GM23248 (cell line): ENCODE data around the gene SLC66A1. TPM values are rescaled to one million over a fixed set of nuclear protein-coding genes. Genes with fewer than 3 reads are reported as not detected.
A peak's percentile ranks its signal among the peaks of the same experiment; 100 is the strongest.

Experiments used
- DNase-seq: peaks from one replicate; pipeline ENCODE4 v3.0.0-alpha.2; 2015
- H2AFZ ChIP-seq: fragments of 200-600 bp; sonication (generic); 2 replicates; pipeline ENCODE4 v1.6.1; 2016; ENCODE audit warnings: antibody characterized with exemption
- H3F3A ChIP-seq: fragments of 200-600 bp; sonication (generic); 2 replicates; pipeline ENCODE4 v1.6.1; 2016; ENCODE audit warnings: mild to moderate bottlenecking, antibody characterized with exemption, mixed run types; ENCODE audit not compliant: insufficient read depth
- H3K27ac ChIP-seq: fragments of 200-600 bp; sonication (generic); 2 replicates; pipeline ENCODE4 v1.5.1; 2016; ENCODE audit warnings: mild to moderate bottlenecking
- H3K27me3 ChIP-seq: fragments of 200-600 bp; sonication (generic); replicated peaks from 2 replicates; pipeline ENCODE4 v1.6.1; 2016; ENCODE audit warnings: mild to moderate bottlenecking; ENCODE audit not compliant: insufficient read depth
- H3K36me3 ChIP-seq: fragments of 200-600 bp; sonication (generic); 2 replicates; pipeline ENCODE4 v1.6.1; 2016; ENCODE audit warnings: low read depth, mild to moderate bottlenecking
- H3K4me1 ChIP-seq: fragments of 200-600 bp; sonication (generic); 2 replicates; pipeline ENCODE4 v1.6.1; 2016; ENCODE audit warnings: mild to moderate bottlenecking; ENCODE audit not compliant: insufficient read depth
- H3K4me2 ChIP-seq: fragments of 200-600 bp; sonication (generic); one replicate; pipeline ENCODE4 v1.6.1; 2016; ENCODE audit warnings: mild to moderate bottlenecking; ENCODE audit not compliant: unreplicated experiment
- H3K4me3 ChIP-seq: fragments of 200-600 bp; sonication (generic); 2 replicates; pipeline ENCODE4 v1.5.1; 2016; ENCODE audit warnings: mild to moderate bottlenecking
- H3K79me2 ChIP-seq: fragments of 200-600 bp; sonication (generic); 2 replicates; pipeline ENCODE4 v1.6.1; 2016; ENCODE audit warnings: mild to moderate bottlenecking; ENCODE audit not compliant: insufficient read depth
- H3K9ac ChIP-seq: fragments of 200-600 bp; sonication (generic); 2 replicates; pipeline ENCODE4 v1.6.1; 2016; ENCODE audit warnings: mild to moderate bottlenecking
- H3K9me2 ChIP-seq: fragments of 200-600 bp; sonication (generic); 2 replicates; pipeline ENCODE4 v1.6.1; 2016; ENCODE audit warnings: mixed run types, mild to moderate bottlenecking, moderate library complexity; ENCODE audit not compliant: insufficient read depth
- H3K9me3 ChIP-seq: fragments of 200-600 bp; sonication (generic); one replicate; pipeline ENCODE4 v1.6.1; 2017; ENCODE audit warnings: low read depth
- H4K20me1 ChIP-seq: fragments of 200-600 bp; sonication (generic); 2 replicates; pipeline ENCODE4 v1.6.0; 2016; ENCODE audit not compliant: insufficient read depth
- EZH2 ChIP-seq: fragments of 200-600 bp; sonication (generic); IDR thresholded peaks from 2 replicates; pipeline ENCODE4 v1.6.1; 2018; ENCODE audit warnings: antibody characterized with exemption, mild to moderate bottlenecking; ENCODE audit not compliant: insufficient read depth, poor library complexity, severe bottlenecking
- EZH2phosphoT487 ChIP-seq: fragments of 200-600 bp; sonication (generic); IDR thresholded peaks from 2 replicates; pipeline ENCODE4 v1.6.1; 2018; ENCODE audit warnings: antibody characterized with exemption, moderate library complexity, mild to moderate bottlenecking, low read depth; ENCODE audit not compliant: insufficient read depth
- WGBS, 2 experiments: methylation state at CpG; one replicate each; pipeline ENCODE4 v1.1.6; 2015 to 2017; ENCODE audit warnings: low lambda C conversion rate in 2 of 2, low coverage in 1 of 2; ENCODE audit errors: missing lambda C conversion rate in 2 of 2; 5-methylcytosine and 5-hydroxymethylcytosine counted together
- in situ Hi-C: fragments of 300-500 bp; cut with MboI; formaldehyde crosslinking; loops from 2 replicates; pipeline ENCODE4 v1.15.0; 2020
- polyA plus RNA-seq: library from polyadenylated mRNA; unstranded; fragments of >200 nt; fragmentation: Nextera tagmentation; extraction: Ambion mirVana; gene quantifications from 2 replicates; pipeline ENCODE4 v1.2.1, GENCODE V29; 2016
- total RNA-seq: library from RNA; depleted of rRNA; stranded (reverse); fragments of >200 nt; shearing (Covaris generic); gene quantifications from 2 replicates; pipeline ENCODE4 v1.2.3, GENCODE V29; 2014

The SLC66A1 gene
- total and polyA plus RNA-seq, 2 experiments from 2014 or later = 13.5 to 16.2 TPM

DNA sequence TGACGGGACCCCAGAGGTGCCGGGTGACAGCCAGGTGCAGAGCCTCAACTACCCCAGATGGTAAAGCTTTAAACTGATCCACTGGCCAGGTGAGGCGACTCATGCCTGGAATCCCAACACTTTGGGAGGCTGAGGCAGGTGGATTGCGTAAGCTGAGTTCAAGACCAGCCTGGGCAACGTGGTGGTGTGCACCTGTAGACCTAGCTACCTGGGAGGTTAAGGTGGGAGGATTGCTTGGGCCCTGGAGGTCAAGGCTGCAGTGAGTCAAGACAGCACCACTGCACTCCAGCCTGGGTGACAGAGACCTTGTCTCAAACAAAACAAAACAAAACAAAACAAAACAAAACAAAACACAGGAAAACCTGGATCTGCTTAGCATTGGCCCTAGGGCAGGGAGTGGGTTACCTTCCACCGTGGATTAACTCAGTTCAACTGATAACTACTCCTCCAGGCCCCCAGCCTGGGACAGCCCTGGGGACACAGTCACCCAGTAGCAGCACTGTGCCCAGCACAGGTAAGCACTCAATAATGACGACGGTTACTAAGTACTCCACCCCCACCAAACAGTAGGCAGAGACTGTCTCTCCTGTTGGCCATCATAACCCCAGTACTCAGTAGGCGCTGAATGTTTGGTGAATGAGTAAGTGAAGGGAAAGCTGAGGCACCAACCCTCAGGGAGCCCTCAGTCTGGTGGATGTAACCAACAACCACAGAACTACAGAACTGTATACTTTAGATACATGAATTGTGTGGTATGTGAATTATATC is 21.6 kb downstream of the SLC66A1 start:
- H3K9ac ChIP-seq = no peak overlapping the region
- no peaks in the 10 kb centered on the region for H3K27me3 ChIP-seq
- H3K4me3 ChIP-seq = no peak overlapping the region
- no peaks in the 10 kb centered on the region for H4K20me1 ChIP-seq
- no peak overlapping the region for H2AFZ ChIP-seq
- no peak overlapping the region for H3K27ac ChIP-seq
- peaks cover 7% of the 10 kb centered on the region for H3F3A ChIP-seq
- peak; percentile 52 for DNase-seq
- no peak for TF ChIP-seq EZH2phosphoT487
- TF ChIP-seq EZH2 = no peak
- peaks cover 7% of the 10 kb centered on the region; the same call in 1 of the 2 replicates for H3K36me3 ChIP-seq
- no peaks in the 10 kb centered on the region for H3K9me2 ChIP-seq
- H3K4me2 ChIP-seq = no peak overlapping the region
- H3K79me2 ChIP-seq = no peaks in the 10 kb centered on the region
- H3K4me1 ChIP-seq = no peaks in the 10 kb centered on the region
- in situ Hi-C loops = no loop called here
- H3K9me3 ChIP-seq = no peaks in the 10 kb centered on the region
- 74 to 75% methylated on average over 9 of the region's 9 CpGs for WGBS, 2 experiments

DNA sequence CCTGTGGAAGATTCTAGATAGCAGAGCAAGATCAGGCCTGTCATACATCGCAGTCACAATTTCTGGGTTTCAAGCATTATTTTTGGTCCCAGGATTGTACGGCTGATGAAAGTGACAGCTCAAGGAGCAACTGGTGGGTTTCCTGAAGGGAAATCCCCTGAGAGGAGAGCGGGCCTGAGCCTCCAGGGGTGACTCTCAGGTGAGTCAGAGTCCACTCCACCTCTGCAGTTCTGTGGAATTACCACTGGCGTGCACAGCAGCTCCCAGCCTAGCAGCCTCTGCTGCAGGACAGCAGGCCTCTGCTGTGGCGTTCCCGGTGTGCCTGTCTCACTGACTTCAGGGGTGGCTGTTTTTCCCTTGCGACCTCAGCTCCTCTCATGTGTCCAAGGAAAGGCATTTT is 24.4 kb downstream of the SLC66A1 start:
- Histone ChIP-seq H3K36me3 (peaks cover 7% of the 10 kb centered on the region; the same call in 1 of the 2 replicates), H3K27me3 (no peaks in the 10 kb centered on the region), H3K4me3 (no peak overlapping the region), H3K9me2 (no peaks in the 10 kb centered on the region), H3K4me1 (no peaks in the 10 kb centered on the region), H4K20me1 (no peaks in the 10 kb centered on the region), H3K4me2 (no peak overlapping the region), H2AFZ (no peak overlapping the region), H3K9ac (no peak overlapping the region), H3K9me3 (no peaks in the 10 kb centered on the region), H3F3A (peaks cover 7% of the 10 kb centered on the region), H3K27ac (no peak overlapping the region), H3K79me2 (no peaks in the 10 kb centered on the region)
- in situ Hi-C loops = no loop called here
- no peak for TF ChIP-seq EZH2phosphoT487
- TF ChIP-seq EZH2 = no peak
- 81 to 86% methylated on average over 7 of the region's 7 CpGs for WGBS, 2 experiments
- peak; percentile 70 for DNase-seq

DNA sequence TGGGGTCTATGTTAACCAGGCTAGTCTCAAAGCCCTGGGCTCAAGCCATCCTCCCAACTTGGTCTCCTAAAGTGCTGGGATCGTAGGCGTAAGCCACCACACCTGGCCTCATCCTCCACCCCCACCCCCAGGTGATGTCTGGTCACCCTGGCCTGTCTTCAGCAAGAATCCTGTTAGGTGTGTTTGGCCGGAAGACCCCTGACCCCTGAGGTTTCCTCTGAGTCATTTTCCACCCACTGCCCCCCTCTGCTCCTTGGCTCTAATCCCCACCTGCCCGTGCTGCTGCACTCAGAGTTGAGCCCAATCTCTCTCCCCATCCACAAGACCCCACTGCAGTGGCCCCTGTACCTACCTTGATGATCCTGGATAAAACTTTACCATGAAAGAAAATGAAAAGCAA is 25.2 kb downstream of the SLC66A1 start:
- WGBS, 2 experiments = 87 to 88% methylated on average over 4 of the region's 4 CpGs
- H3K9me3 ChIP-seq = no peaks in the 10 kb centered on the region
- peaks cover 7% of the 10 kb centered on the region for H3F3A ChIP-seq
- no peaks in the 10 kb centered on the region for H3K9me2 ChIP-seq
- in situ Hi-C loops = no loop called here
- peaks cover 7% of the 10 kb centered on the region; the same call in 1 of the 2 replicates for H3K36me3 ChIP-seq
- no peak overlapping the region for H2AFZ ChIP-seq
- H4K20me1 ChIP-seq = no peaks in the 10 kb centered on the region
- DNase-seq = no peak
- H3K9ac ChIP-seq = no peak overlapping the region
- no peak for TF ChIP-seq EZH2phosphoT487
- no peak overlapping the region for H3K27ac ChIP-seq
- H3K4me3 ChIP-seq = no peak overlapping the region
- no peaks in the 10 kb centered on the region for H3K79me2 ChIP-seq
- no peaks in the 10 kb centered on the region for H3K27me3 ChIP-seq
- no peaks in the 10 kb centered on the region for H3K4me1 ChIP-seq
- no peak overlapping the region for H3K4me2 ChIP-seq

DNA sequence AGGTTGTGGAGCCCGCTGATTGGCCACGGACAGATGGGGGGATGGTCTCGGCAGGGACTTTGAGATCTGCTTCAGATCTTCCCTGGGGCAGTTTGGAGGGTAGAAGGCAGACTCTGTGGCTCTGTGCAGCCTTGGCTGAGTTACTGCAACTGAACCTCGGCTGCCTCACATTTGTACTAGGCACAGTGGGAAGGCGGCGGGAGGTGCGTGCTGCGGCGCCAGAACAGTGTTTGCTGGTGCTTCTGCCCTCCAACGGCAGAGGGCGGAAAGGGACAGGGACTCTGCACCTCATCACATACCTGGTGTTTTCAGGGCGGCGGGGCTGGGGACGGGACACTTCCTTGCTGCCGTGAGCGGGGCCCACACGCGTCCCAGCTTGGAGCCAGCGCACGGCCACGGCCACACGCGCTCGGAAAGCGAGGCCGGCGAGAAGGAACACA is 26.2 kb downstream of the SLC66A1 start:
- Histone ChIP-seq H3K9ac (no peak overlapping the region), H3K9me2 (no peaks in the 10 kb centered on the region), H3K36me3 (peaks cover 7% of the 10 kb centered on the region; the same call in 1 of the 2 replicates), H3K4me1 (no peaks in the 10 kb centered on the region), H4K20me1 (no peaks in the 10 kb centered on the region), H3K27me3 (no peaks in the 10 kb centered on the region), H3F3A (peaks cover 7% of the 10 kb centered on the region), H3K9me3 (no peaks in the 10 kb centered on the region), H2AFZ (no peak overlapping the region), H3K4me2 (no peak overlapping the region), H3K79me2 (no peaks in the 10 kb centered on the region), H3K27ac (no peak overlapping the region), H3K4me3 (no peak overlapping the region)
- no peak for DNase-seq
- TF ChIP-seq EZH2phosphoT487 (no peak), EZH2 (no peak)
- 91% methylated on average over 27 of the region's 27 CpGs for WGBS, 2 experiments
- in situ Hi-C loops = no loop called here
